Measurements from ENCODE around the gene MICAL3. TPM values are rescaled to one million over a fixed set of nuclear protein-coding genes. Genes with fewer than 3 reads are reported as not detected.
A peak's percentile ranks its signal among the peaks of the same experiment; 100 is the strongest.

The MICAL3 gene
- total and polyA plus RNA-seq, 9 of the 15 experiments (the other 6 are each of a cell fraction or from before 2014, with no cell fraction given) = 0.53 to 32.1 (median 12.3) TPM

- Histone ChIP-seq H3K27ac (ENCODE audit: extremely low read depth, low read depth, low read length) (peak overlapping the region; percentile 27; the same call in 1 of the 3 replicates), H3K9ac (ENCODE audit: insufficient read depth in 1 of 2, low read depth in 2 of 2, low read length in 2 of 2) (peak overlapping the region in 1 of 2 experiments; percentile 61; a peak in 2 of 4 replicates), H4K20me1 (replicated peaks; ENCODE audit: control insufficient read depth, insufficient read depth, low read length) (peaks cover 38% of the 10 kb centered on the region), H3K4me2 (ENCODE audit: insufficient read depth, low read length) (peak overlapping the region; percentile 68), H3K4me3 (peak overlapping the region; percentile 2; the same call in 1 of the 2 replicates), H3K36me3 (ENCODE audit: control insufficient read depth, insufficient read depth, low read length) (no peaks in the 10 kb centered on the region), H3K4me1 (replicated peaks in 1 of 2; ENCODE audit: control insufficient read depth in 2 of 2, insufficient read depth in 2 of 2, low read length in 2 of 2) (peaks cover 63 to 74% of the 10 kb centered on the region in 2 experiments), H3K27me3 (ENCODE audit: control insufficient read depth in 2 of 2, insufficient read depth in 2 of 2, low read length in 2 of 2) (no peaks in the 10 kb centered on the region), H3K79me2 (ENCODE audit: control insufficient read depth, insufficient read depth, low read length) (peaks cover 75% of the 10 kb centered on the region), H3K9me3 (replicated peaks; ENCODE audit: control insufficient read depth, insufficient read depth, low read depth, low read length) (no peaks in the 10 kb centered on the region), H2AFZ (ENCODE audit: low read depth, low read length) (peak overlapping the region; percentile 29), H3K9me1 (ENCODE audit: control insufficient read depth, insufficient read depth, low read length) (peaks cover 8% of the 10 kb centered on the region)
- FAIRE-seq = no peak
- 48% methylated on average over 11 of the region's 11 CpGs for WGBS (ENCODE audit: insufficient coverage, low coverage, missing lambda C conversion rate)
- ChIA-PET CTCF (ENCODE audit: low intra/inter-chr PET ratio) (no interaction called here), POLR2A (interaction anchor here (0.5 to 2.3 kb wide), 8 partner anchors 11 to 169 kb away, joined by 3 to 8 read pairs (median 3); no protein-coding TSS in a partner anchor)
- intact Hi-C loops (cut with micrococcal nuclease) = loop anchor here (2.0 kb wide), 2 partner anchors 61 to 81 kb away; no protein-coding TSS in a partner anchor
- ATAC-seq = no peak
- 0 out of 4 replicates have a peak, but pooled peaks of 1 of the 2 experiments have one; percentile 22 for TF ChIP-seq ETV6 (IDR thresholded peaks at IDR 0.05; ENCODE audit: borderline replicate concordance in 1 of 2, low read depth in 2 of 2, low read length in 1 of 2)
- TF ChIP-seq ETV6 (CRISPR knock-in tag; IDR thresholded peaks at IDR 0.05; ENCODE audit: borderline replicate concordance) = no peak
- TF ChIP-seq ZNF740 (CRISPR knock-in tag; IDR thresholded peaks at IDR 0.05) = 0 out of 2 replicates have a peak, but pooled peaks have one; percentile 4
- TF ChIP-seq ZNF740 (tag; IDR thresholded peaks at IDR 0.05) = no peak
- peak; percentile 7 for TF ChIP-seq TBP (optimal IDR thresholded peaks at IDR 0.05; ENCODE audit: low read depth, low read length)
- no peak for TF ChIP-seq GATA2 (CRISPR knock-in tag; IDR thresholded peaks at IDR 0.05)
- no peak for TF ChIP-seq STAT5A (IDR thresholded peaks at IDR 0.05; ENCODE audit: borderline replicate concordance, low read length)
- TF ChIP-seq TAF1 (IDR thresholded peaks at IDR 0.05; ENCODE audit: control insufficient read depth, extremely low read depth, insufficient read depth, low read length, severe bottlenecking) = peak; percentile 12
- peak; percentile 28 for TF ChIP-seq KDM5B (IDR thresholded peaks at IDR 0.05; ENCODE audit: insufficient replicate concordance, low read depth, low read length)
- TF ChIP-seq ZNF592 (IDR thresholded peaks at IDR 0.05) = no peak
- TF ChIP-seq ZNF316 (IDR thresholded peaks at IDR 0.05) = no peak
- BruUV-seq (replicated peaks) = no TSS peak
- no peak for DNase-seq (ENCODE audit: extremely low read depth in 1 of 4, low spot score in 3 of 4)
- in situ Hi-C loops (cut with MboI) = no loop called here
Measured at GRCh38 chr22:17919276-17920144, 104.9 kb downstream of the MICAL3 start.

Data from K562 (cell line).